GM13976 (cell line): Measurements from ENCODE around the gene KCNQ1.

Source experiments
- DNase-seq: peaks from one replicate; pipeline ENCODE4 v3.0.0; 2012; ENCODE audit warnings: low spot score
- CTCF ChIP-seq: IDR thresholded peaks from 2 replicates; pipeline ENCODE4 v1.5.1; 2012; ENCODE audit warnings: borderline replicate concordance, mild to moderate bottlenecking; ENCODE audit not compliant: insufficient read depth; ENCODE audit errors: extremely low read depth, missing control alignments, control extremely low read depth
- in situ Hi-C: fragments of 300-500 bp; cut with MboI; formaldehyde crosslinking; loops from one replicate; pipeline ENCODE4 v1.12.0; 2022; ENCODE audit warnings: low sequenced_read_pairs, mixed read lengths, inconsistent platforms; ENCODE audit not compliant: unreplicated experiment

KCNQ1 gene

GRCh38 chr11:2419638-2420501 is 24.9 kb upstream of the KCNQ1 start:
- peak; percentile 78 for TF ChIP-seq CTCF
- DNase-seq: peak; percentile 89
- in situ Hi-C loops: loop anchor here (10.0 kb wide), 2 partner anchors 105 to 215 kb away; no protein-coding TSS in a partner anchor

- peak; percentile 96 for DNase-seq
- in situ Hi-C loops: loop anchor here (10.0 kb wide), 1 partner anchor 216 kb away; no protein-coding TSS in a partner anchor
- TF ChIP-seq CTCF: peak; percentile 96
Measured at GRCh38 chr11:2420502-2421225, 24.1 kb upstream of the KCNQ1 start.

GRCh38 chr11:2421226-2421994 is 23.4 kb upstream of the KCNQ1 start:
- in situ Hi-C loops: loop anchor here (10.0 kb wide), 1 partner anchor 217 kb away; no protein-coding TSS in a partner anchor
- DNase-seq: no peak
- TF ChIP-seq CTCF: no peak

GRCh38 chr11:2421996-2422395 is 22.8 kb upstream of the KCNQ1 start:
- no peak for DNase-seq
- TF ChIP-seq CTCF: no peak
- in situ Hi-C loops: loop anchor here (10.0 kb wide), 1 partner anchor 217 kb away; no protein-coding TSS in a partner anchor

GRCh38 chr11:2422461-2423156 is 22.2 kb upstream of the KCNQ1 start:
- in situ Hi-C loops: loop anchor here (10.0 kb wide), 1 partner anchor 218 kb away; no protein-coding TSS in a partner anchor
- TF ChIP-seq CTCF: no peak
- DNase-seq: no peak
